Measurements from ENCODE around the gene EPHB2. TPM values are rescaled to one million over a fixed set of nuclear protein-coding genes. Genes with fewer than 3 reads are reported as not detected.

EPHB2 gene
- 37.2 and 42.3 TPM in 2 replicates for total RNA-seq

GRCh38 chr1:22710701-22711049 lies at the start of gene EPHB2:
TSS of gene EPHB2 (plus strand) at chr1:22710839. CDS start at chr1:22710983, 144 bp downstream.

Other genes starting within 250 kb of the EPHB2 start
- gene EPHA8, start 147.3 kb upstream of the EPHB2 start, total RNA-seq = not detected in 2 replicates
- gene C1QA, start 74.2 kb upstream of the EPHB2 start, total RNA-seq = not detected in 2 replicates
- not detected in 2 replicates for gene C1QC, start 67.2 kb upstream of the EPHB2 start, total RNA-seq
- not detected in 2 replicates for gene C1QB, start 57.6 kb upstream of the EPHB2 start, total RNA-seq